NB4 (cell line): ENCODE data around the gene PDE4D.

Experiments used
- POLR2A ChIP-seq: IDR thresholded peaks from 2 replicates; pipeline ENCODE4 v1.6.1; 2011; ENCODE audit warnings: mild to moderate bottlenecking; ENCODE audit not compliant: insufficient read length; ENCODE audit errors: extremely low read depth
- TF ChIP-seq, protein P1 (sequence below): IDR thresholded peaks from one replicate; pipeline ENCODE4 v1.5.1; 2012; ENCODE audit warnings: low read depth, low read length

DNA sequence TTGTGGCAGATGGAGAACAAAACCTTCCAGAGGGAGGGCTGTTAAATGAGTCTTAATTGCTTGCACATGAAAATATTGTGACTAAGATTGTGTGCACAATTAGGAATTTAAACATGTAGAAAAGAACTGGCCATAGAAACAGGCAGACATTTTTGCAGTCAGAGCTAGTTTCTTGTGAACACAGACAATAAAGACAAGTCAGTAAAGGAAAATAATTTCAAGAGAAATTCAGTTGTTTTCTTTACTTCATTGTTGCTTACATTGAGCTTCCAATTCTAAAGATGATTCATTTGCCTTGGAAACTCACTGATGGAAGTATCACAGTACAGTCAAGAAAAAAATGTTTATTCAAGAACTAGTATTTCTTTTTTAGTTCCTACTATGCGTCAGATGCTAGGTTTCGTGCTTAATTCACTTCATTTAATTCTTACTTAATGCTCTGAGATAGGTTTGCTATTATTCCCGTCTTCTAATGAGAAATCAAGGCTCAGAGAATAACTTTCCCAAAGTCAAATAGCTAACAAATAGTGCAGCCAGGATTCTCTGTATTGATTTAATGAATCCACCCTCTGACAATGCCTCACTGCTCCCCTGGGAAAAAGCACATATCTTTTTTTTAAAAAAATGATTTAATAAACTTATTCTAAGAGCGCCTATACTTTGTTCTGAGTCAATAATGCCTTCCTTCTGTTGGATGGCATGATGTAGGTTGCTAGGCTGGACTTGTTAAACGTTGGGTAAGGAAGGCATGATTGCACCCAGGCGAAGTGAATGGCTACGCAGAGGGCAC, 729.3 kb downstream of the PDE4D start:
- TF ChIP-seq, protein P1, sequence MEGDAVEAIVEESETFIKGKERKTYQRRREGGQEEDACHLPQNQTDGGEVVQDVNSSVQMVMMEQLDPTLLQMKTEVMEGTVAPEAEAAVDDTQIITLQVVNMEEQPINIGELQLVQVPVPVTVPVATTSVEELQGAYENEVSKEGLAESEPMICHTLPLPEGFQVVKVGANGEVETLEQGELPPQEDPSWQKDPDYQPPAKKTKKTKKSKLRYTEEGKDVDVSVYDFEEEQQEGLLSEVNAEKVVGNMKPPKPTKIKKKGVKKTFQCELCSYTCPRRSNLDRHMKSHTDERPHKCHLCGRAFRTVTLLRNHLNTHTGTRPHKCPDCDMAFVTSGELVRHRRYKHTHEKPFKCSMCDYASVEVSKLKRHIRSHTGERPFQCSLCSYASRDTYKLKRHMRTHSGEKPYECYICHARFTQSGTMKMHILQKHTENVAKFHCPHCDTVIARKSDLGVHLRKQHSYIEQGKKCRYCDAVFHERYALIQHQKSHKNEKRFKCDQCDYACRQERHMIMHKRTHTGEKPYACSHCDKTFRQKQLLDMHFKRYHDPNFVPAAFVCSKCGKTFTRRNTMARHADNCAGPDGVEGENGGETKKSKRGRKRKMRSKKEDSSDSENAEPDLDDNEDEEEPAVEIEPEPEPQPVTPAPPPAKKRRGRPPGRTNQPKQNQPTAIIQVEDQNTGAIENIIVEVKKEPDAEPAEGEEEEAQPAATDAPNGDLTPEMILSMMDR: no peak
- TF ChIP-seq POLR2A: no peak
